ENCODE data around the gene CELA1. TPM values are rescaled to one million over a fixed set of nuclear protein-coding genes. Genes with fewer than 3 reads are reported as not detected.
"Not testable (repeated sequence)": the region's sequence is repeated elsewhere in the genome, so short reads cannot be mapped to it uniquely, and the experiment has no call there.

The CELA1 gene
- total RNA-seq, 2 experiments from 2014 or later: not detected

DNA sequence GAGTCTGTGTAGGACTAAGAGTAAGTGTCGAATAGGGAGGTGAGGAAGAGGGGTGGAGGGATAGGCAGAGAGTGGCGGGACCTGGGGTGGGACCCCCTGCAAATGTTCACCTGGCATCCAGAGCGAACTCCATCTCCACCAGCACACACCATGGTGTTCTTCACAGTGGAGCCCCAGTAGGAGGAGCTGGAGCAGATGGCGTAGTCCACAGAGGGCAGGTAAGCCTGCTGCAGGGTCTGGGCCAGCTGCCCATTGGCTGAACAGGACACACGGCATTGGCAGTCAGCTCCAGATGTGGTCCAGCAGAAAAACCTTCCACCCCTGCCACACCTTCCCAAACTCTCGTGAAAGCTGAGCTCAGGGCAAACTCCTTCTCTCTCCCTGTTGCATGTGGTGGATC, 6.7 kb downstream of the CELA1 start:
- peaks cover 21% of the 10 kb centered on the region for H3K4me1 Mint-ChIP-seq
- no peak for DNase-seq
- no peak overlapping the region for H3K4me3 Mint-ChIP-seq
- no peak overlapping the region for H3K27ac Mint-ChIP-seq
- H3K27me3 Mint-ChIP-seq: no peaks in the 10 kb centered on the region
- H3K36me3 Mint-ChIP-seq: no peaks in the 10 kb centered on the region
- H3K9me3 Mint-ChIP-seq: no peaks in the 10 kb centered on the region

- not testable (repeated sequence) for H3K27ac Mint-ChIP-seq, H3K4me3 Mint-ChIP-seq, H3K9me3 Mint-ChIP-seq, H3K27me3 Mint-ChIP-seq, H3K36me3 Mint-ChIP-seq, DNase-seq
- peaks cover 13% of the 10 kb centered on the region for H3K4me1 Mint-ChIP-seq
Observed at GRCh38 chr12:51337336-51337735, 9.1 kb downstream of the CELA1 start.

DNA sequence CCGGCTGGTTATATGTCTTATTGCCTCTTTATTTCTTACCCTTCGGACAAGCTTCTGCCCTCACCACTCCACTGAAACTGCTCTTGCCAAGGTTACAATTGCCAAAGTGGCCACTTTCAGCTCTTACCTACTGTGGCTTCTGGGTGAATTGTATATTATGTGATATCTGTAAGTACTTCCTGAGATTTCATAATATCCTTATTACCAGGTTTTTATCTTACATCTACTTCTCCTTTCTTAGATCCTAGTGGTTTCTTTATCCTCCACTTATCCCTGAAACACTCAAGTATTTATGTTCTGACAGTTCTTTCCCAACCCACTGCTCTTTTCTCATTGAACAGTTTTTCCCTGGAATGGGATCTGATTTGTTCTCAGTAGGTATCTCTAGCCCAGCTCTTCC, 10.5 kb downstream of the CELA1 start:
- no peak overlapping the region for H3K27ac Mint-ChIP-seq
- H3K4me1 Mint-ChIP-seq: peaks cover 7% of the 10 kb centered on the region
- no peak overlapping the region for H3K4me3 Mint-ChIP-seq
- H3K9me3 Mint-ChIP-seq: no peaks in the 10 kb centered on the region
- no peaks in the 10 kb centered on the region for H3K36me3 Mint-ChIP-seq
- no peaks in the 10 kb centered on the region for H3K27me3 Mint-ChIP-seq
- no peak for DNase-seq

GRCh38 chr12:51334764-51335163, 11.7 kb downstream of the CELA1 start:
- Mint-ChIP-seq H3K27ac (no peak overlapping the region), H3K27me3 (no peaks in the 10 kb centered on the region), H3K36me3 (no peaks in the 10 kb centered on the region), H3K4me1 (peaks cover 12% of the 10 kb centered on the region), H3K4me3 (no peak overlapping the region), H3K9me3 (no peaks in the 10 kb centered on the region)
- DNase-seq: no peak

GRCh38 chr12:51333536-51333935, 12.9 kb downstream of the CELA1 start:
- H3K9me3 Mint-ChIP-seq: no peaks in the 10 kb centered on the region
- H3K27ac Mint-ChIP-seq: no peak overlapping the region
- no peaks in the 10 kb centered on the region for H3K36me3 Mint-ChIP-seq
- no peak overlapping the region for H3K4me3 Mint-ChIP-seq
- H3K27me3 Mint-ChIP-seq: no peaks in the 10 kb centered on the region
- no peak for DNase-seq
- H3K4me1 Mint-ChIP-seq: peaks cover 23% of the 10 kb centered on the region

DNA sequence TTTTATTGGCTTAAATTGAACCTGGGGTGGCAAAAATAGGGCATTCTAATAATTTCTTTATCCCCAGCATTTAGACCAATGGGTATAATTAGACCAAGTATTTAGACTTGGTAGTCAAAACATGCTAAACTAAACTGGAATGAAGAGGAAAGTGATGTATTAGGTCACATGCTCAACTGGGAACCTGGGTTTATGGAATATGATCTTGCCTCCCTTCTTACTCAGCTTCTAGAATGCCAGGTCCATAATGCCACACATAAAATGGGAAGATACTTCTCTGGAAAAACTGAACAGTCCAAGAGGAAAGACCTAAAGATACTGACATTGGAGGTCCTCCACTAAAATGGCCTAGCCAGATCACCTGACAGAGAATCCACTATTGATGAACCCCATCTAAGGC, 16.3 kb downstream of the CELA1 start:
- H3K27ac Mint-ChIP-seq: peak overlapping the region; percentile 3
- no peak for DNase-seq
- H3K9me3 Mint-ChIP-seq: no peaks in the 10 kb centered on the region
- H3K36me3 Mint-ChIP-seq: no peaks in the 10 kb centered on the region
- no peaks in the 10 kb centered on the region for H3K27me3 Mint-ChIP-seq
- H3K4me3 Mint-ChIP-seq: no peak overlapping the region
- peaks cover 46% of the 10 kb centered on the region for H3K4me1 Mint-ChIP-seq

DNA sequence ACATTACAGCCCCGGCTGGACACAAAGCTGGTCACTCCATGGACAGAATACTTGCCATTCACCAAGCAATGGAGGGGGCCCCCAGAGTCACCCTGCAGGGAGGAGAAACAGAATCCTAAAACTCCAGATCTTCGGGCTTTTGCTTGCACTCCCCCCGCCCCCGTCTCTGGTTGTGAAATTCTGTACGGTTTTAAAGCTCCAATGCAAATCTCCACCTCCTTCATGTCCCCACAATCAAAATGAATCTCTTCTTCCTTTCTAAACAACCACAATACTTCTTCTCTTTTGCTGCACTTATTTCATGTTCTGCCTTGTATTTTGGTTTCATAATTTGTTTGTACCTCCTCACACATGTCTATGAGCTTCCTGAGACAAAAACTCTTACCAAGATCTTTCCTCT, 16.7 kb downstream of the CELA1 start:
- H3K4me3 Mint-ChIP-seq: no peak overlapping the region
- no peak for DNase-seq
- H3K27me3 Mint-ChIP-seq: no peaks in the 10 kb centered on the region
- H3K9me3 Mint-ChIP-seq: peaks cover 2% of the 10 kb centered on the region
- H3K27ac Mint-ChIP-seq: peak overlapping the region; percentile 66
- H3K36me3 Mint-ChIP-seq: peaks cover 3% of the 10 kb centered on the region
- peaks cover 50% of the 10 kb centered on the region for H3K4me1 Mint-ChIP-seq

DNA sequence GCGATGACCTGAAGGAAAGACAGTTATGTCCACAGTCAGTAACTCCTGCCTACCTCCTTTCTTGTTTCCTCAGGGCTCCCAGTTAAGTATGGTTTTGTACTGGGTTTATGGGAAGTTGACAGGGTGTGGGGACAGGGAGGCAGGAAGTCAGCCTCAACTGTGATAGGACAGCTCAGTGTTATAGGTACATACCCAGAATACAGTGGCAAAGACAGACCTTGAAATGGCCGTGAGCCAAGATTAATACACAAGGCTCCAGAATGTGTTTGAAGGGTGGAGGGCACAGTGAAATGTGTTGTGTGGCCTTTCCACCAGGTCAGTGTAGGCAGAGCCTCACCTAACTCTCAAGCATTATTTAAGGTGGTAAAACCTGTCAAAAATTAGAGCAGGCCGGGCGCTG, 17.9 kb downstream of the CELA1 start:
- peak overlapping the region; percentile 66 for H3K27ac Mint-ChIP-seq
- no peak overlapping the region for H3K4me3 Mint-ChIP-seq
- peaks cover 2% of the 10 kb centered on the region for H3K9me3 Mint-ChIP-seq

DNA sequence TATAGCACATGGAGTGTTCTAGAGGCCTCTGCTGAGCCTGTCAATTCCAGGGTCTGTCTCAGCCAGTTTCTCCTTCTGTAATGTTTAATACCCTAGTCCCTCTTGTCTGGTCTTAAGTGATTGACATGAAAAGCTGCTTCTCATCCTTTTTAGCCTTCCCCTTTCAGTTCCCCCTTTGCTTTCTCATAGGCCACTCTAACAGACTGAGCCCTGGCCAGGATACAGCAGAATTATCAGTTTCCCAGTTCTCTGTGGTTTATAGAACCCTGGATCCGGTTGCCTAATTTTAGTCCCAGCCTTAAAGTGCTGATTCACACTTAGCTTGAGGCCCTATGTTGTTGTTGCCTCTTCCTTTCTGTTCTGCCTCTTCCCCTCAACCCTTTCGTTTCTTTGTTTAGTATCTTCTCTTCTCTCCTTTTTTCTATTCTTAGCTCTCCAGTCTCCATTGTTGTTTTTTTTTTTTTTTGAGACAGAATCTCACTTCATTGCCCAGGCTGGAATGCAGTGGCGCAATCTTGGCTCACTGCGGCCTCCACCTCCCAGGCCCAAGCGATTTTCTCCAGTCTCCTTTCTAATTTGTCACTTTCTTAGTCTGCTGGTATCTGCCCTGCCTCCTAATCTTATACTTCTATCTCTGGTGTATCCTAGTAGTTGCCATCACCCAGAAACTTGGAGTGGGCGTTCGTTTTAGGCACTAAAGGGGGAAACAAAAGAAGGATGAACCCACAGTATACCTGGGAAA, 19.6 kb downstream of the CELA1 start:
- Mint-ChIP-seq H3K27me3 (no peaks in the 10 kb centered on the region), H3K4me1 (peaks cover 62% of the 10 kb centered on the region), H3K9me3 (peaks cover 2% of the 10 kb centered on the region), H3K36me3 (peaks cover 15% of the 10 kb centered on the region), H3K4me3 (peak overlapping the region; percentile 66), H3K27ac (peak overlapping the region; percentile 91)
- DNase-seq: no peak

More for the DNA sequence above, 17.9 kb downstream of the CELA1 start:
- Mint-ChIP-seq H3K27me3 (no peaks in the 10 kb centered on the region), H3K36me3 (peaks cover 3% of the 10 kb centered on the region), H3K4me1 (peaks cover 50% of the 10 kb centered on the region)
- no peak for DNase-seq

DNA sequence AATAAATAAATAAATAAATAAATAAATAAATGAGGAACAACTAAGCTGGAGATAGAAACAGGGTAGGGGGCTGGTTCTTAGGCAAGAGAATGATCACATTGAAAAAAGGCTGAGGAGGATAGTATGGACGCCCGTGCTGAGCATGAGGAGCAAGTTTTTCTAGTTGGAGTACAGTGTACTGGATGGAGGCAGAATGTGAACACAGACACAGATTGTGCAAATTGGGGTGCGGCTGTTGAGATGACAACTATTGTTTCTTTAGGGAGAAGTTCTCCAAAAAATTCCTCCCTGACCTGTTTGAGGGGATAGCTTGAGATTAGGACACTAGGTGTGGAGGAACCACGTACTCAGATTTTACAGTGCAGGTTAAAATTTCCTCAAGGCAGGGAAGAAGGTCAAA, 21.5 kb downstream of the CELA1 start:
- H3K9me3 Mint-ChIP-seq: peaks cover 2% of the 10 kb centered on the region
- peaks cover 27% of the 10 kb centered on the region for H3K36me3 Mint-ChIP-seq
- H3K4me3 Mint-ChIP-seq: peak overlapping the region; percentile 41

DNA sequence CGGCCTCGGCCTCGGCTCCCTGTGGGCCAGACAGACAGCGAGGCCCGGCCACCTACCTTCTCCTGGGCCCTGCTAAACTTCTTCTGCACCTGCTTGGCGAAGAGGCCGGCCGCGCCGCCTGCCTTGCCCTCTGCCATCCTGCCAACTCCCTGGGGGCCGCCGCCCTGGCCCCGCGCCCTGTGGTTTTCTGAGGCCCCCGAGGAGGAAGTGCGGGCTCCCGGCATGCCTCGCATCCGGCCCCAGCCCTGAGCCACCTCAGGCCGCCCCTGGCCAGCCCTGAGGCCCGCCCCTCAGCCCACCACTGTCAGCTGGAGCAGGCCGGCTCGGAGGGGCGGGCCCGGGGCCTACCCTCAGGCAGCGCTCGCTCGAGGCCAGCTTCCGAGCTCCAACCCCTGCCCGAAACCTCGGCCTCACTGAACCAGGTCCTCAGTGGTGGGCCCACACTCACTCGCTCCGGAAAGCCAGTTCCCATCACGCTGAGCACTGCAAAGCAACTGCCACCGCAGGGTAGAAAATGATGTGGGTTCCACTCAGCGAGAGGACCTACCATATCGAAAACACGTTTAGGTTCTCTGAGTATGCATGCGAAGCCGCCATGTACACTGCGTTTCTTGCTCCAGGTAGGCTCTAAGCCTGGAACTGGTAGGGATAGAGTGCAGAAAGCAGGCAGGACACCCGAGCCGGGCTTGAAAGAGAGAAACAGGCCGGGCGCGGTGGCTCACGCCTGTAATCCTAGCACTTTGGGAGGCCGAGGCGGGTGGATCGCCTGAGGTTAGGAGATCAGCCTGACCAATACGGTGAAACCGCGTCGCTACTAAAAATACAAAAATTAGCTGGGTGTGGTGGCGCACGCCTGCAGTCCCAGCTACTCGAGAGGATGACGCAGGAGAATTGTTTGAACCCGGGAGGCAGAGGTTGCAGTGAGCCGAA, 22.2 kb downstream of the CELA1 start, which contains the start of gene BIN2:
TSS of gene BIN2 (minus strand) at position 209 of the 930 bp plus-strand sequence. CDS start at position 137, 72 bp downstream.
- DNase-seq: peak; percentile 84
- Mint-ChIP-seq H3K9me3 (peaks cover 2% of the 10 kb centered on the region), H3K4me1 (peaks cover 70% of the 10 kb centered on the region), H3K27me3 (no peaks in the 10 kb centered on the region), H3K4me3 (peak within 1 kb of the TSS; percentile 95), H3K27ac (peak within 1 kb of the TSS; percentile 98), H3K36me3 (peaks cover 27% of the 10 kb centered on the region)

More for the DNA sequence above, 21.5 kb downstream of the CELA1 start:
- no peak for DNase-seq
- Mint-ChIP-seq H3K4me1 (peaks cover 72% of the 10 kb centered on the region), H3K27me3 (no peaks in the 10 kb centered on the region), H3K27ac (peak overlapping the region; percentile 72)

- Mint-ChIP-seq H3K36me3 (peaks cover 32% of the 10 kb centered on the region), H3K27ac (peak overlapping the region; percentile 98), H3K27me3 (no peaks in the 10 kb centered on the region), H3K4me3 (peak overlapping the region; percentile 95), H3K9me3 (peaks cover 2% of the 10 kb centered on the region), H3K4me1 (peaks cover 71% of the 10 kb centered on the region)
- DNase-seq: peak; percentile 54
Observed at GRCh38 chr12:51323317-51323960, 23.0 kb downstream of the CELA1 start.

- Mint-ChIP-seq H3K27ac (peak overlapping the region; percentile 98), H3K27me3 (no peaks in the 10 kb centered on the region), H3K4me1 (peaks cover 70% of the 10 kb centered on the region), H3K36me3 (peaks cover 37% of the 10 kb centered on the region), H3K4me3 (peak overlapping the region; percentile 95), H3K9me3 (peaks cover 2% of the 10 kb centered on the region)
- peak; percentile 56 for DNase-seq
Observed at GRCh38 chr12:51322452-51322851, 24.0 kb downstream of the CELA1 start.

GRCh38 chr12:51321882-51322281, 24.6 kb downstream of the CELA1 start:
- H3K4me1 Mint-ChIP-seq: peaks cover 67% of the 10 kb centered on the region
- H3K4me3 Mint-ChIP-seq: peak overlapping the region; percentile 95
- H3K36me3 Mint-ChIP-seq: peaks cover 42% of the 10 kb centered on the region
- DNase-seq: no peak
- H3K27ac Mint-ChIP-seq: peak overlapping the region; percentile 98
- no peaks in the 10 kb centered on the region for H3K27me3 Mint-ChIP-seq
- H3K9me3 Mint-ChIP-seq: peaks cover 2% of the 10 kb centered on the region
